IMR-90 (cell line): ENCODE results near the gene SGPL1.

Source experiments
- BHLHE40 ChIP-seq: fragments of 150-350 bp; IDR thresholded peaks from 2 replicates; pipeline ENCODE4 v1.6.1; 2016; ENCODE audit warnings: mild to moderate bottlenecking, low read depth, low read length
- FOS ChIP-seq: fragments of 150-350 bp; IDR thresholded peaks from 2 replicates; pipeline ENCODE4 v1.6.1; 2016; ENCODE audit warnings: low read depth, low read length
- POLR2A ChIP-seq: IDR thresholded peaks from 2 replicates; pipeline ENCODE4 v1.6.1; 2012; ENCODE audit warnings: mild to moderate bottlenecking, low read depth, low read length
- TF ChIP-seq, protein P1 (sequence below): conservative IDR thresholded peaks from 2 replicates; pipeline ENCODE4 v1.5.1; 2012; ENCODE audit warnings: mild to moderate bottlenecking, low read depth, low read length, improper control_type of control experiment

DNA sequence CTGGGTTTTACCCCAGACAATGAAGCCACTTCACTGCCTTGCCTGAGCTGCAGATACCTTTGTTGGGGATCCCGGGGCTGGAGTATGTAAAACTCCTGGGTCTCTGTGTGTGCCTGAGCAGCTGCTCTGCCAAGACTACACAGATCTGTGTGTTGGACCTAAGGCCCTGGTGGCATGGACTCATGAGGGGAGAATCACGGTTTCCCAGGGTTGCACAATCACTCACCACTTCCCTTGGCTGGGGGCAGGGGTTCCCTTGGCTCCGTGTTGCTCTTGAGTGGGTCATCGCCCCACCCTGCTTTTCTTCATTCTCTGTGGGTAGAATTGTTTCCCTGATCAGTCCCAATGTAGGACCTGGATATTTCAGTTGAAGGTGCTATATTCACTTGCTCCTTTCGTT is 16.6 kb upstream of the SGPL1 start:
- TF ChIP-seq, protein P1, sequence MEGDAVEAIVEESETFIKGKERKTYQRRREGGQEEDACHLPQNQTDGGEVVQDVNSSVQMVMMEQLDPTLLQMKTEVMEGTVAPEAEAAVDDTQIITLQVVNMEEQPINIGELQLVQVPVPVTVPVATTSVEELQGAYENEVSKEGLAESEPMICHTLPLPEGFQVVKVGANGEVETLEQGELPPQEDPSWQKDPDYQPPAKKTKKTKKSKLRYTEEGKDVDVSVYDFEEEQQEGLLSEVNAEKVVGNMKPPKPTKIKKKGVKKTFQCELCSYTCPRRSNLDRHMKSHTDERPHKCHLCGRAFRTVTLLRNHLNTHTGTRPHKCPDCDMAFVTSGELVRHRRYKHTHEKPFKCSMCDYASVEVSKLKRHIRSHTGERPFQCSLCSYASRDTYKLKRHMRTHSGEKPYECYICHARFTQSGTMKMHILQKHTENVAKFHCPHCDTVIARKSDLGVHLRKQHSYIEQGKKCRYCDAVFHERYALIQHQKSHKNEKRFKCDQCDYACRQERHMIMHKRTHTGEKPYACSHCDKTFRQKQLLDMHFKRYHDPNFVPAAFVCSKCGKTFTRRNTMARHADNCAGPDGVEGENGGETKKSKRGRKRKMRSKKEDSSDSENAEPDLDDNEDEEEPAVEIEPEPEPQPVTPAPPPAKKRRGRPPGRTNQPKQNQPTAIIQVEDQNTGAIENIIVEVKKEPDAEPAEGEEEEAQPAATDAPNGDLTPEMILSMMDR: no peak
- TF ChIP-seq FOS (no peak), POLR2A (no peak), BHLHE40 (no peak)
